Chondrocyte (in vitro differentiated cells): ENCODE measurements around the gene ENPP4. TPM values are rescaled to one million over a fixed set of nuclear protein-coding genes. Genes with fewer than 3 reads are reported as not detected.

Experiments
- DNase-seq: peaks from one replicate; pipeline ENCODE4 v3.0.0; 2021; ENCODE audit warnings: mixed read lengths, low spot score
- H3K27ac Mint-ChIP-seq: one replicate; pipeline ENCODE4 v1.8.0; 2021; ENCODE audit warnings: mild to moderate bottlenecking, moderate library complexity, mixed read lengths; ENCODE audit not compliant: unreplicated experiment
- H3K27me3 Mint-ChIP-seq: 2 replicates; pipeline ENCODE4 v1.8.0; 2021; ENCODE audit warnings: low read depth, mixed read lengths
- H3K36me3 Mint-ChIP-seq: 2 replicates; pipeline ENCODE4 v1.8.0; 2021; ENCODE audit warnings: low read depth, mixed read lengths
- H3K4me1 Mint-ChIP-seq: 2 replicates; pipeline ENCODE4 v1.8.0; 2021; ENCODE audit warnings: low read depth, mild to moderate bottlenecking, mixed read lengths
- H3K4me3 Mint-ChIP-seq: one replicate; pipeline ENCODE4 v1.8.0; 2021; ENCODE audit warnings: mild to moderate bottlenecking, moderate library complexity, mixed read lengths; ENCODE audit not compliant: unreplicated experiment
- H3K9me3 Mint-ChIP-seq: 2 replicates; pipeline ENCODE4 v1.8.0; 2021; ENCODE audit warnings: low read depth, mixed read lengths
- CTCF ChIP-seq: fragments of 200-600 bp; sonication (generic); IDR thresholded peaks from 2 replicates; pipeline ENCODE4 v1.5.0; 2021; ENCODE audit warnings: antibody characterized with exemption, mild to moderate bottlenecking, moderate library complexity
- total RNA-seq: library from RNA; stranded (reverse); gene quantifications from 3 replicates; pipeline ENCODE4 v1.2.1, GENCODE V29; 2021

ENPP4 gene
- total RNA-seq, 1 donor from 2014 or later, result 4.9 TPM

DNA sequence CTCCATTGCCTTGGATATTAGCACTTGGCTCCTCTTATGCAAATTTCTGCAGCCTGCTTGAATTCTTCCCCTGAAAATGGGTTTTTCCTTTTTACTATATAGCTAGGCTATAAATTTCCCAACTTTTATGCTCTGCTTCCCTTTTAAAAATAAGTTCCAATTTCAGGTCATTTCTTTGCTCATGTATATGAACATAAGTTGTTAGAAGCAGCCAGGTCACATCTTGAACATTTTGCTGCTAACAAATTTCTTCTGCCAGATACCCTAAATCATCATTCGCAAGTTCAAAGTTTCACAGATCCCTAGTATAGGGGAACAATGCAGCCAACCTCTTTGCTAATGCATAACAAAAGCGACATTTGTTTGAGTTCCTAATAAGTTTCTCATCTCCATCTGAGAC lies 34.5 kb upstream of the ENPP4 start:
- DNase-seq, result no peak
- Mint-ChIP-seq H3K4me1 (no peaks in the 10 kb centered on the region), H3K27ac (no peak overlapping the region), H3K36me3 (no peaks in the 10 kb centered on the region), H3K4me3 (no peak overlapping the region), H3K9me3 (peaks cover 26% of the 10 kb centered on the region), H3K27me3 (peaks cover 24% of the 10 kb centered on the region)
- no peak for TF ChIP-seq CTCF

DNA sequence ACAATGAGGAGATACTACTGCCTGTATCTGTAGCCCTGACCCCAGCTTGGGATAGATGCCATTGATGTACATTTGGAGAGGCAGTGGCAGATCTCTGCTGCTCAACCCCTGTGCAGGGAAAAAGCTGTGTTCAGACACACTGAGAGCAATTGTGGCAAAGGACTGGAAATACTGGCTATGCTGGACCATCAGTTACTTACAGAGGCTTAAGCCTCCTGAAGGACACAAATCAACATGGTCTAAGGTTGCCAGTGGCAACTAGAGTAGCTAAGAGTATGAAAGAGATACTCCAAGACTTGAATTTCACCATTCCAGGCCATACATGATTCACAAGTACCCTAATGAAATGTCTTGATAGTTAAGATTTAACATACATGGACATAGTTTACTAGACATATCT lies 32.4 kb upstream of the ENPP4 start:
- Mint-ChIP-seq H3K9me3 (peaks cover 26% of the 10 kb centered on the region), H3K4me1 (no peaks in the 10 kb centered on the region), H3K4me3 (no peak overlapping the region), H3K27me3 (peaks cover 26% of the 10 kb centered on the region), H3K27ac (no peak overlapping the region), H3K36me3 (no peaks in the 10 kb centered on the region)
- no peak for DNase-seq
- no peak for TF ChIP-seq CTCF

- Mint-ChIP-seq H3K27ac (no peak overlapping the region), H3K36me3 (no peaks in the 10 kb centered on the region), H3K9me3 (peaks cover 21% of the 10 kb centered on the region), H3K27me3 (peaks cover 22% of the 10 kb centered on the region), H3K4me1 (no peaks in the 10 kb centered on the region), H3K4me3 (no peak overlapping the region)
- TF ChIP-seq CTCF, result no peak
- DNase-seq, result no peak
These were observed 31.1 kb upstream of the ENPP4 start for GRCh38 chr6:46098678-46099077.

- Mint-ChIP-seq H3K36me3 (no peaks in the 10 kb centered on the region), H3K4me3 (no peak overlapping the region), H3K27me3 (peaks cover 25% of the 10 kb centered on the region), H3K27ac (no peak overlapping the region), H3K4me1 (peaks cover 5% of the 10 kb centered on the region), H3K9me3 (peaks cover 12% of the 10 kb centered on the region)
- no peak for DNase-seq
- no peak for TF ChIP-seq CTCF
These were observed 29.8 kb upstream of the ENPP4 start for GRCh38 chr6:46099952-46100351.

DNA sequence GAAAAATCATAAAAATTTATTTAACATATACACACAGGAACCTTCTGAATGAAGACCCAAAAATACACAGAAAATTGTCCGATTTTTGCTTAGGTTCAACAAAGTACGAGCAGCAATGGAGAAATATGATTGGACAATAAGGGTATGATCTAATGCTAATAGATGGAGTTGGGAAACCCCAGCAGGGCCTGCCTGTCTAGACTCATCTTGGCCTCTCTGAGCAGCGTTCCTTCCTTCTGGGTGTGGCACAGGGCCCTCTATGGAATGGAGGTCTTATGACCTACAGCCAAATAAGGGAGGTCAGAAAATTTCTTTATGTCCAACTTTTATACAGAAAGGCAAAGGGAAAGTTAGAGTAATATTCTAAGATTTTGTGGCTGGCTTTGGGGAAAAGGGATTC lies 27.7 kb upstream of the ENPP4 start:
- Mint-ChIP-seq H3K9me3 (peaks cover under 1% of the 10 kb centered on the region), H3K27ac (no peak overlapping the region), H3K27me3 (peaks cover 22% of the 10 kb centered on the region), H3K4me1 (peaks cover 5% of the 10 kb centered on the region), H3K36me3 (no peaks in the 10 kb centered on the region), H3K4me3 (no peak overlapping the region)
- no peak for TF ChIP-seq CTCF
- DNase-seq, result no peak
